ENCODE data around the gene RAMP1.

The RAMP1 gene

DNA sequence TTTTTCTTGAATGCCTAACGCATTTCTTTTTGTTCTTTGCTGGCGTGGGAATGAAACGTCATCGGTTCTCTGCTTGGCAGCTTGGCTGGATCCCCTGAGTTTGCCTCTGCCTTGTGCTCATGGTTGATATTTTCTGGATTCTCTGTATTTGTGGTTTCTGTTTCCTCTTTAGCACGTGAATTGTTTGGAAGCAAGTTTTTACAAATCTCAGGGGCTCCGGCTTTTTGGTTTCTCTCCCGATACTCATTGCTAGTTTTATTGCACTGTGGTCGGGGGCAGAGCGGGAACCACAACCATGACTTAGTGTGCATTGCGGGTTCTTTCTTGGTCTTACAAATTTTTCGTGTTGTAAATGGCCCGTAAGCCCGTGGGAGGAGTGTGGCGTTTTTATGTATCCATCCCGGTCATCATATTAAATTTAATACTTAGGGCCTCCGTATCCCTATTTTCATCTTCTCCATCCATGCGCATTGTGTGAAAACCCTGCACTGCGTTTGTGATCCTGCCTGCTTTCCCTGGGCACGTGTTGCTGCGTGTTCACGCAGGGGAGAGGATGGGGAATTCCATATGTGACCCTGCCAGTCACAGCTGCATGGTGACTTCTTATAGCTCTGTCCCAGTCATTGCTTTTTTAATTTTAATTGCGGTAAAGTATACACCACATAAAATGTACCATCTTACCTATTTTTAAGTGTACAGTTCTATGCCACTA is 9.4 kb downstream of the RAMP1 start:
- DNase-seq (ENCODE audit: low spot score), result no peak
- TF ChIP-seq, protein P1, sequence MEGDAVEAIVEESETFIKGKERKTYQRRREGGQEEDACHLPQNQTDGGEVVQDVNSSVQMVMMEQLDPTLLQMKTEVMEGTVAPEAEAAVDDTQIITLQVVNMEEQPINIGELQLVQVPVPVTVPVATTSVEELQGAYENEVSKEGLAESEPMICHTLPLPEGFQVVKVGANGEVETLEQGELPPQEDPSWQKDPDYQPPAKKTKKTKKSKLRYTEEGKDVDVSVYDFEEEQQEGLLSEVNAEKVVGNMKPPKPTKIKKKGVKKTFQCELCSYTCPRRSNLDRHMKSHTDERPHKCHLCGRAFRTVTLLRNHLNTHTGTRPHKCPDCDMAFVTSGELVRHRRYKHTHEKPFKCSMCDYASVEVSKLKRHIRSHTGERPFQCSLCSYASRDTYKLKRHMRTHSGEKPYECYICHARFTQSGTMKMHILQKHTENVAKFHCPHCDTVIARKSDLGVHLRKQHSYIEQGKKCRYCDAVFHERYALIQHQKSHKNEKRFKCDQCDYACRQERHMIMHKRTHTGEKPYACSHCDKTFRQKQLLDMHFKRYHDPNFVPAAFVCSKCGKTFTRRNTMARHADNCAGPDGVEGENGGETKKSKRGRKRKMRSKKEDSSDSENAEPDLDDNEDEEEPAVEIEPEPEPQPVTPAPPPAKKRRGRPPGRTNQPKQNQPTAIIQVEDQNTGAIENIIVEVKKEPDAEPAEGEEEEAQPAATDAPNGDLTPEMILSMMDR (IDR thresholded peaks at IDR 0.05; ENCODE audit: extremely low read depth, missing control alignments), result no peak

DNA sequence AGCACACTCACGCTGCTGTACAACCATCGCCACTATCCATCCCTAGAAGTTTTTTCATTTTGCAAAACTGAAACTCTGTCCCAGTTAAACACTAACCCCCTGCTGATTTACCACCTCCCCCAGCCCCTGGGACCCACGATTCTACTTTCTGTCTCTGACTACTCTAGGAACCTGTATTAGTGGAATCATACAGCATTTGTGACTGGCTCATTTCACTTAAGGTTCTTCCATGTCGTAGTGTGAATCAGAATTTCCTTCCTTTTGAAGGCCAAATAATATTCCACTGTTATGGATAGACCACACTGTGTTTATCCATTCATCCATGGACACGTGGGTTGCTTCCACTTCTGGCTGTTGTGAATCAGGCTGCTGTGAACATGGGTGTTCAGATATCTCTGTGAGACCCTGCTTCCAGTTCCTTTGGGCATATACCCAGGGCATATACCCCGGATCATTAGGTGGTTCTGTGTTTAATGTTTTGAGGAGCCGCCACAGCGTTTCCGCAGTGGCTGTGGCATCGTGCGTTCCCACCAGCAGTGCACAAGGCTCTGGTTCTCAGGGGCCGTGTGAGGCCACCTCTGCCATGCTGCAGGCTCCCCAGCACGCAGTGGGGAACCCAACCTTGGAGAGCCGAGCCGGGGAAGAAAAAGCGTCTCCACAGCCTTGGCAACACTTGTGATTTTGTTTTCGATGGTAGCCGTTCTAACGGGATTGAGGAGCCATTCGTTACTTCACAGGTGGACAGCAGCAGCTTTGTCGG is 10.1 kb downstream of the RAMP1 start:
- TF ChIP-seq, protein P1 (IDR thresholded peaks at IDR 0.05; ENCODE audit: extremely low read depth, missing control alignments), result no peak
- no peak for DNase-seq (ENCODE audit: low spot score)

DNA sequence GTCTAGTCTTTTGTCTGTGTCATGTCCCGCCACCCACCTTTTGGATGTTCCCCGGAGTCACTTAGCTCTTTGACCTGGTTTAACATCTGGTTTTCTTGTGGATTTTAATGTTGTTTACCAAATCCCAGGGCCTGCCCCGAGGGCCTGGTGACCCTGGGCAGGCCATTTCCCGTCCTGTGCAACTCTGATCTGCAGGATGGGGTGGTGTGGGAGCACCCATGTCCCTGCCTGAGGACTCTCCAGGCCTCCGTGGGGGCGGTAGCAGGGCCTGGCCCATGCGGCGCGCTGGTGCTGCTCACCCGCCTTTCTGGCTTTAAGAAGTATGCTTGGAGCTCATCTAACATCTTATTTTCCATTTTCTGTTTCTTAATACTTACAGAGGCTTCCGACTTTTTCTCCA is 10.7 kb downstream of the RAMP1 start:
- no peak for DNase-seq (ENCODE audit: low spot score)
- TF ChIP-seq, protein P1 (IDR thresholded peaks at IDR 0.05; ENCODE audit: extremely low read depth, missing control alignments), result no peak

DNA sequence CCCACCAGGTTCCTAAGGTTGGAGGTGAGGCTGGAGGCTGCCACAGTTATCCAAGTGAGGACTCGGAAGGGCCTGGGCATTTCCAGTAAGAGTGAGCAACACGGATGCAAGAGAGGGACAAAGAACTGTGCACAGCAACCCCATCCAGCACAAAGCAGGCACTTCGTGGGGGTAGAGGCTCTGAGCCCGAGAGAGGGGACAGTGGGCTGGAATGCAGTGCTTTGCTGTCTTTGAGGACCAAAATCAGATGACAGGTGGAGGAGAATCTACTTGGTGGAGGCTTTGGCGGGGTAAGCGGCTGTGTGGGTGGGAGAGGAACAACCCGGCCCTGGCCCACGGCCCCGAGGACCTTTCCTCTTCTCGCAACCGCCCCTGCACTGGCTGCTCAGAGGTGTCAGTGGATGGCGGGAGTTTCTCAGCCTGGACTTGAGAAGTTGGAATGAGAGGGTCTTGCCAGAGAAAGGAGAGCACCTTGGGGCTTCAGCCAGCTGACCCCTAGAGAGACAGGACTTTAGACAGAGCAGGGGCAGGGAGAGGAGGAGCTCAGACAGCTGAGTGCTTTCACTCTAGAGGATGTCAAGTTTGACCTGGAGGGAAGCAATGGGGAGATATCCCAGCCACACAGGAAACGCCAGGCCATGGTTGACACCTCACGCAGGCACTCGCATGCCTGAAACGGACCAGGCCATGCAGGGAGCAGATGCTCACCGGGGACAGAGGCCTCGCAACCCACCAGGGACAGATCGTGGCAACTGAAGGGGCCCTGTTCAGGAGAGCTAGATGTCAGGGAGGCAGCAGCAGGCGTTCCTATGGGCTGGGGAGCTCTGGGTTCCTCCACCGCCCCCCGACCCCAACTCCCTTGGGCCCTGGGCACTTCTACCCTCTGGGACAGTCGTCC is 11.6 kb downstream of the RAMP1 start:
- peak; percentile 29 for DNase-seq (ENCODE audit: low spot score)
- TF ChIP-seq, protein P1 (IDR thresholded peaks at IDR 0.05; ENCODE audit: extremely low read depth, missing control alignments), result no peak

DNA sequence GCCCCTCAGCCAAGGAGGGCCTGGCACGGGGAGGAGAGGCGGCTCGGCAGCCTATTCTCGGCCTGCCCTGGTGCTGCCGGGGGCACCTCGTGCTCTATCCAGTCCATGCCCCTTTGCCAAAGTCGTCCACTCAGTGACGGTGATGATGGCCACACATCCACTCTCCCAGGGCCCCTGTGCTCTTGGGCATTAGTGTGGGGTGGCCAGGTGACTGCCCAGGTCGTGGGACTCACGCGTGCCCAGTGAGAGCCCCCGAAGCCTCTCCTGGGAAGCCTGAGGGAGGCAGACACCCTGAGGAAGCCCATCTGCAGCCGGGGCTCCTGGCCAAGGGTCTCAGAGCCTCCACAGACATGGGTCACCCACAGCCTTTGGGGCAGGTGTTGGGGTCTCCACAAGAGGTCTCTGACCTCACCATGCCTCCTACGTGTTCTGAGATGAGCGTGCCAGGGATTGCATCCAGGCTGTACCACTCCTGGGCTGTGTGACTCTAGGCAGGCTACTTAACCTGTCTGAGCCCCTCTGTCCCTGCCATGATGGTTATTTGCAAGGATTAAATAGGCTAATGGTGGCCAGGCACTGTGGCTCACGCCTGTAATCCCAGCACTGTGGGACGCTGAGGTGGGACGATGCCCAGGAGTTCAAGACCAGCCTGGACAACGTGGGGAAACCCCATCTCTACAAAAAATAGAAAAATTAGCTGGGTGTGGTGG is 12.9 kb downstream of the RAMP1 start:
- TF ChIP-seq, protein P1 (IDR thresholded peaks at IDR 0.05; ENCODE audit: extremely low read depth, missing control alignments), result no peak
- no peak for DNase-seq (ENCODE audit: low spot score)

DNA sequence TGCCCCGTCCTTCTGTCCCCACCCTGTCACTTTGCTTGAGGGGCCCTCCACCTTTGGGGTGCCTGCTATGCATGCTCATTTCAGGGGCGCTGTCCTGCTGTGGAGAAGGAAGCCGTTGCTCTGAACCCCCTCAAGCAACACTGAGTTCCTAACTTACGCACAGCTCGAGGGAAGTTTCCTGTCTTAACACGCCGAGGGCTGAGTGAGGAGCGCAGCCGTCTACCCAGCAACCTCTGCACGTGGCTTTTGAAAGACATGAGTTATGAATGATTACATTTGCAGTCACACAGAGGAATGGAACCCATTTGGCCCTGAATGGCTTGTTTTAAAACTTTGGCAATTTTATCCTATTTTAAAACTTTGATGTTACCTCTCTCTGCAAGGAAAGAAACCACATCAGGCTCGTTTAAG is 14.0 kb downstream of the RAMP1 start:
- TF ChIP-seq, protein P1 (IDR thresholded peaks at IDR 0.05; ENCODE audit: extremely low read depth, missing control alignments), result no peak
- DNase-seq (ENCODE audit: low spot score), result peak; percentile 42
